Psoas muscle (tissue), 8 donors: ENCODE data around the gene RPTOR. TPM values are rescaled to one million over a fixed set of nuclear protein-coding genes. Genes with fewer than 3 reads are reported as not detected.

Source experiments
- ATAC-seq, 4 donors: fragments of 200-7000 bp; cut with Tn5 transposase; one replicate each; pipeline ENCODE4 v1.9.1; 2020; ENCODE audit warnings: moderate library complexity in 3 of 4, mild to moderate bottlenecking in 2 of 4
- DNase-seq, 2 donors: peaks; one replicate each; pipeline ENCODE4 v3.0.0-alpha.2; 2020
- H3K27ac ChIP-seq: fragments of 200-600 bp; one replicate; pipeline ENCODE4 v1.8.0; 2022
- H3K27me3 ChIP-seq, 3 donors: fragments of 200-600 bp in 1 of 3; one replicate each; pipeline versions ENCODE4 v1.6.1 to v1.8.0; 2013 to 2022; ENCODE audit warnings: low read length in 2 of 3, mild to moderate bottlenecking in 2 of 3, moderate library complexity in 1 of 3; ENCODE audit not compliant: insufficient read depth in 3 of 3
- H3K36me3 ChIP-seq, 2 donors: fragments of 200-600 bp in 1 of 2; one replicate each; pipeline versions ENCODE4 v1.6.1 to v1.8.0; 2013 to 2022; ENCODE audit warnings: low read depth in 1 of 2, mild to moderate bottlenecking in 1 of 2, moderate library complexity in 1 of 2; ENCODE audit not compliant: insufficient read depth in 1 of 2
- H3K4me1 ChIP-seq: fragments of 200-600 bp; one replicate; pipeline ENCODE4 v1.8.0; 2022
- H3K4me3 ChIP-seq: fragments of 200-600 bp; one replicate; pipeline ENCODE4 v1.8.0; 2022; ENCODE audit warnings: mild to moderate bottlenecking
- H3K9me3 ChIP-seq: fragments of 200-600 bp; one replicate; pipeline ENCODE4 v1.8.0; 2022
- WGBS, 3 donors: extraction: QIAGEN DNeasy Blood & Tissue Kit; methylation state at CpG; one replicate each; pipeline versions ENCODE4 v1.1.6 to v1.1.7; 2013; 5-methylcytosine and 5-hydroxymethylcytosine counted together
- intact Hi-C, 2 donors: fragments of 100-400 bp; cut with DNase I; formaldehyde crosslinking; loops; one replicate each; pipeline versions ENCODE4 v1.11.0 to v1.14.2; 2022
- polyA plus RNA-seq, 3 donors: library from polyadenylated mRNA; stranded (reverse); fragments of 200-250 nt; gene quantifications; one replicate each; pipeline ENCODE4 v1.2.3, GENCODE V29; 2013
- total RNA-seq, 4 donors: library from RNA; stranded (reverse); fragmentation: NEBNext Ultra II Directional in 2 of 4; extraction: Animal tissue kit (Norgen Biotek cat#: 25700) in 2 of 4; gene quantifications; one replicate each; pipeline versions ENCODE4 v1.2.1 to v1.2.4, GENCODE V29; 2021 to 2023
- TF ChIP-seq, protein P1 (sequence below): fragments of 200-600 bp; IDR thresholded peaks from one replicate; pipeline ENCODE4 v1.8.0; 2022; ENCODE audit warnings: antibody characterized with exemption
- donor health status: healthy with polysubstance abuse.
- donor health status: DM: no; HTN: no; CAD: no; lungs with moderate emphysema.
- donor health status: Bipolar disorder and iron deficiency.
- donor health status: healthy.
- donor health status: DM: yes; HTN: yes; CAD: no.
- donor health status: DM: no; HTN: no; CAD: no.
- donor health status: DM: no; HTN: no; CAD: no.
- donor health status: DM: yes; HTN: yes; CAD: no.

RPTOR gene
- total and polyA plus RNA-seq, 7 donors, result 13.6 to 82.2 (median 32.5) TPM

DNA sequence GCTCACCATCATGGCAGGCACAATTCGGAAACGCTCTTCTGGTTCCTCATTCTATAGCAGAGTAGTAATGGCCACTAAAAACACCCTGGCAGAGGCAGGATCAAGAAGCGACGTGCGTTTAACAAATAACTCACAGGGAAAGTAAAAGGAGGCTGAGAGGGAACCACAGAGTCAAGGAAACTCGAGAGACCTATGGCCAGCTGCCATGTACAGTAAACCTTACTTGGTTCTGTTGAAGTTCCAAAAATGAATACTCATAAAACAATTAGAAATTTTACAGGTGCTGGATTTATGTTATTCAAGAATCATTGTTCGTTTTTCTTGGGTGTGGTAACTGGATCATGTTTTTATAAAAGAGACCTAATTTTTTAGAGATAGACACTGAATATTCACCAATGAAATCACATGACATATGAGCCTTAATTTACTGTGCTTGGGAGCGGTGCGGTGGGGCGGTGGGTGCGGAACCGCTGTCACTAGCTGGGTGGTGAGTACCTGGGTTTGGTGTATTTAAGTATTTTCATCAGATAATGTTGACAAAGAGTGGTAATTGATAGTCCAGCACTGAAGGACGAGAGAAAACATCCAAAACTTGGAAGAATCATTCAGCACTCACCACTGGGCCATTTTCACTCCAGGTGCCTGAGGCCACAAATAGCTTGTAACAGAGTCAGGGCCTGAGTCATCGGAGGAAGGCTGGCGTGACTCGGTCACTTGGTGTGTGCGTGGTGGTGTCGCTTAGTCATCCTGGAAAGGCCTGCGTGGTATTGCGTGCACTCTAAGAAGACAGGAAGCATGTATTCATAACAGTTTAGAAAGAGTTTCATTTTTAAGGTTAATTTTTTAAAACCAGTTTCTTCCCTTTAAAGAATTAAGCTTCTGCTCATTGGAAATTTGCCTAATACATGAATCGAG lies 311.6 kb downstream of the RPTOR start:
- WGBS, 3 donors, result 52 to 66% (median 57%) methylated on average over 21 of the region's 21 CpGs
- Histone ChIP-seq H3K9me3 (no peaks in the 10 kb centered on the region), H3K27me3 (no peaks in the 10 kb centered on the region), H3K4me3 (peak overlapping the region; percentile 15), H3K36me3 (peaks cover 0 to 6% of the 10 kb centered on the region in 2 donors), H3K4me1 (peaks cover 44% of the 10 kb centered on the region), H3K27ac (peak overlapping the region; percentile 96)
- TF ChIP-seq, protein P1, sequence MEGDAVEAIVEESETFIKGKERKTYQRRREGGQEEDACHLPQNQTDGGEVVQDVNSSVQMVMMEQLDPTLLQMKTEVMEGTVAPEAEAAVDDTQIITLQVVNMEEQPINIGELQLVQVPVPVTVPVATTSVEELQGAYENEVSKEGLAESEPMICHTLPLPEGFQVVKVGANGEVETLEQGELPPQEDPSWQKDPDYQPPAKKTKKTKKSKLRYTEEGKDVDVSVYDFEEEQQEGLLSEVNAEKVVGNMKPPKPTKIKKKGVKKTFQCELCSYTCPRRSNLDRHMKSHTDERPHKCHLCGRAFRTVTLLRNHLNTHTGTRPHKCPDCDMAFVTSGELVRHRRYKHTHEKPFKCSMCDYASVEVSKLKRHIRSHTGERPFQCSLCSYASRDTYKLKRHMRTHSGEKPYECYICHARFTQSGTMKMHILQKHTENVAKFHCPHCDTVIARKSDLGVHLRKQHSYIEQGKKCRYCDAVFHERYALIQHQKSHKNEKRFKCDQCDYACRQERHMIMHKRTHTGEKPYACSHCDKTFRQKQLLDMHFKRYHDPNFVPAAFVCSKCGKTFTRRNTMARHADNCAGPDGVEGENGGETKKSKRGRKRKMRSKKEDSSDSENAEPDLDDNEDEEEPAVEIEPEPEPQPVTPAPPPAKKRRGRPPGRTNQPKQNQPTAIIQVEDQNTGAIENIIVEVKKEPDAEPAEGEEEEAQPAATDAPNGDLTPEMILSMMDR, result no peak
- intact Hi-C loops, result no loop called here
- peak; percentile 91 to 96 (median 93) for ATAC-seq
- DNase-seq, result peak; percentile 82 to 91

DNA sequence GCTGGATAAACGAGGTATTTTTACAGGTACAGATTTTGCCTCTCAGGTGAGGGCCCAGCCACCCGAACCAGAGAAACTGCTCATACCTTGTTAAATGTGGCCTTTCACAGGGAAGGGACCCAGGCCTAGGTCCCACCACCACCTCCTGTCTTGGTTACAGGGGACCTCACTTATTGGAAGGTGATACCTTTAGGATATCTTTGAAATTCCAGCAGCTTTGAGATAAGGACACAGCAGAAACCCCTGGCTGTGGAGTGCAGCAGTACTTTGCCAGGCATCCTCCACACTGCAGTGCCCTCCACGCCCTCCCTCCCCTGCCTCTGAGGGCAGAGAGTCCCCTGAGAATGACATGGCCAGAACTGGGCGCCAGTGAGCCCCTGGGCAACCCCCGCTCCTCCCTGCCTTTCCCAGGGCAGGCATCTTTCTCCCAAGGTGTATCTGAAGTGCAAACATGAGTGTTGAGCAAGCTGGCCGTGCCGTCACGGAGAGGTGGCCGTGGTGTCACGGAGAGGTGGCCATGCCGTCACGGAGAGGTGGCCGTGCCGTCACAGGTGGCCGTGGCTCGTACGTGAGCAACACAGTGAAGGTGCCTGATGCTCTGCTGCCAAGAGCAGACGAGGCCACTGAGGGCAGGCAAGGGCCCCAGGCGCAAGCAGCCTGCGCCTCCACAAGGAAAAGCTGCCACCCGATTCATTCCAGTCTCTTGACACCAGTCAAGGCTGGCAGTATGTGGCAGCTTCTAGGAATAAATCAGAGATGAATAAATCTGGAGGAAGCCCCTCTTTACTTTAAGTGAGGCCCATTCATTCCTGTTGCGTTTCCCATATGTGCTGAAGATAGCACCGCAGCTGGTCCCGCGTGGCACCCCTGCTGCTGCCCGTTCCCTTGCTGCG lies 312.5 kb downstream of the RPTOR start:
- intact Hi-C loops, result no loop called here
- Histone ChIP-seq H3K4me1 (peaks cover 38% of the 10 kb centered on the region), H3K27me3 (no peaks in the 10 kb centered on the region), H3K27ac (peak overlapping the region; percentile 96), H3K9me3 (no peaks in the 10 kb centered on the region), H3K36me3 (peaks cover 0 to 6% of the 10 kb centered on the region in 2 donors), H3K4me3 (peak overlapping the region; percentile 15)
- TF ChIP-seq, protein P1, result no peak
- ATAC-seq, result no peak
- peak in 1 of 2 donors; percentile 51 for DNase-seq
- WGBS, 3 donors, result 92 to 94% (median 93%) methylated on average over 27 of the region's 27 CpGs

DNA sequence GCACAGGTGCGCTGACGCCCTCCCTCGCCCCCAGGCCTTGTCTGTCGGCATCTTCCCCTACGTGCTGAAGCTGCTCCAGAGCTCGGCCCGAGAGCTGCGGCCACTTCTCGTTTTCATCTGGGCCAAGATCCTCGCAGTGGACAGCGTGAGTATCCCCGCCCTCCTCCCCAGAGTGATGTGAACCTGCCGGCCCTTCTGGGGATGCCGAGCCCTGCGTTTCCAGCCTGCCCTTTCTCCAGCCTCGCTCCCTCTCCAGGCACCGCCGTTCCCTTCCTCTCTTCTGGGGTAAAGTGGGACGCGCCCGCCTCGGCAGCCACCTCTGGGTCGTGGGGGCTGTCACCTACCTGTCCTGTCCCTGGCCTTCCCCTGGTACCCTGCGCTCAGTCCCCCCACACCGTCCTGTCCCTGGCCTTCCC lies 313.1 kb downstream of the RPTOR start:
- Histone ChIP-seq H3K4me3 (no peak overlapping the region), H3K27ac (peak overlapping the region; percentile 96), H3K4me1 (peaks cover 38% of the 10 kb centered on the region), H3K27me3 (no peaks in the 10 kb centered on the region), H3K36me3 (peaks cover 0 to 6% of the 10 kb centered on the region in 2 donors), H3K9me3 (no peaks in the 10 kb centered on the region)
- intact Hi-C loops, result no loop called here
- DNase-seq (peak in 1 of 2 donors; percentile 48), ATAC-seq (no peak)
- WGBS, 3 donors, result 94 to 97% (median 96%) methylated on average over 22 to 25 of the region's 25 CpGs
- TF ChIP-seq, protein P1, result no peak

DNA sequence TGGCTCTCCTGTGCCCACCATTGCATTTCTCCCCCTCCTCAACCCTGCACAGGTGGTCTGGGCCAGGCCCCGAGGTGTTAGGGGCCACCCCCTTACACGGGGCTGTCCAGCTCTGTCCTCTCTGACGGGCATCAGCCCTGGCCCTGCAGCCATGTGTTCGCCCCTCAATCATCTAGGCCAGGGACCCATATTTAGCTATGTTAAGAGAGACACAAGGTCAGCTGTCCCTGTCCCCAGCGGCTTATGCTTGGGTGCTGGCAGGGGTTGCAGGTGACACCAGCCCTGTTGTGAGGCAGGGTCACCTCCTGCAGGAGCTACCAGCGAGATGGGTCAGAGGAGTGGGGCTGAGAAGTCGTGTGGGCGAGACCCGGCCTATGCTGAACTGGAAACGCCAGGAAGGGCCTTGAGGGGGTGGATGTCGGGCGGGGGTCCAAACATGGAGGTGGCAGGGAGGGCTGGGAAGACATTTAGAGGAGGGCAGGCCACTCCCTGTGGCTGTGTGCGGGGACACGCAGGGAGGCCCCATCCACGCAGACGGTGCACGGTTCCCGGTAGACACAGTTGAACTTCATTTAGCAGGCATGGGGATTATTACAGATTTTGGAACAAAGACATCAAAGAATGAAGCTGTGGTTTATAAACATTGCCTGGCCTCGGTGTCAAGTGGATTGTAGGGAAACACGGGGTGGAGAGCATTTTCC lies 313.8 kb downstream of the RPTOR start:
- TF ChIP-seq, protein P1, result no peak
- ATAC-seq, result peak in 2 of 4 donors; percentile 4 to 15
- intact Hi-C loops, result no loop called here

More for the DNA sequence above, 313.8 kb downstream of the RPTOR start:
- H3K9me3 ChIP-seq, result no peaks in the 10 kb centered on the region
- peak overlapping the region; percentile 53 for H3K27ac ChIP-seq
- DNase-seq, result peak in 1 of 2 donors; percentile 47
- WGBS, 3 donors, result 70 to 80% (median 75%) methylated on average over 20 of the region's 20 CpGs
- H3K27me3 ChIP-seq, result no peaks in the 10 kb centered on the region
- H3K36me3 ChIP-seq, result peaks cover 0 to 6% of the 10 kb centered on the region in 2 donors
- H3K4me1 ChIP-seq, result peaks cover 38% of the 10 kb centered on the region
- no peak overlapping the region for H3K4me3 ChIP-seq
